ENCODE data around the gene C10orf62. TPM values are rescaled to one million over a fixed set of nuclear protein-coding genes. Genes with fewer than 3 reads are reported as not detected.

Gene C10orf62
- total RNA-seq, 3 donors from 2014 or later = not detected

- Histone ChIP-seq H3K9me3 (no peaks in the 10 kb centered on the region), H3K36me3 (ENCODE audit: low read depth) (no peaks in the 10 kb centered on the region), H3K4me1 (ENCODE audit: low read depth) (no peaks in the 10 kb centered on the region), H3K4me3 (no peak overlapping the region)
- intact Hi-C loops (cut with DNase I, micrococcal nuclease) = no loop called here
- ATAC-seq = no peak
- no peak for DNase-seq
- TF ChIP-seq CTCF (IDR thresholded peaks at IDR 0.05) = no peak
These were observed 4.6 kb upstream of the C10orf62 start for GRCh38 chr10:97584798-97585438.

- no peak for ATAC-seq
These were observed 4.1 kb upstream of the C10orf62 start for GRCh38 chr10:97585439-97585811.

GRCh38 chr10:97587183-97587582 lies 2.3 kb upstream of the C10orf62 start:
- intact Hi-C loops (cut with DNase I, micrococcal nuclease) = no loop called here

More at GRCh38 chr10:97585439-97585811, 4.1 kb upstream of the C10orf62 start:
- Histone ChIP-seq H3K36me3 (ENCODE audit: low read depth) (no peaks in the 10 kb centered on the region), H3K9me3 (no peaks in the 10 kb centered on the region), H3K4me1 (ENCODE audit: low read depth) (no peaks in the 10 kb centered on the region), H3K4me3 (no peak overlapping the region)
- no peak for DNase-seq
- no peak for TF ChIP-seq CTCF (IDR thresholded peaks at IDR 0.05)
- intact Hi-C loops (cut with DNase I, micrococcal nuclease) = no loop called here

GRCh38 chr10:97590082-97590747 lies 694 bp downstream of the C10orf62 start:
- TF ChIP-seq CTCF (IDR thresholded peaks at IDR 0.05) = no peak
- Histone ChIP-seq H3K4me1 (ENCODE audit: low read depth) (no peaks in the 10 kb centered on the region), H3K9me3 (no peaks in the 10 kb centered on the region), H3K36me3 (ENCODE audit: low read depth) (no peaks in the 10 kb centered on the region), H3K4me3 (no peak overlapping the region)
- intact Hi-C loops (cut with DNase I, micrococcal nuclease) = no loop called here
- DNase-seq (no peak), ATAC-seq (no peak)

More at GRCh38 chr10:97587183-97587582, 2.3 kb upstream of the C10orf62 start:
- TF ChIP-seq CTCF (IDR thresholded peaks at IDR 0.05) = no peak
- no peaks in the 10 kb centered on the region for H3K36me3 ChIP-seq (ENCODE audit: low read depth)
- H3K4me3 ChIP-seq = no peak overlapping the region
- no peak for DNase-seq
- H3K9me3 ChIP-seq = no peaks in the 10 kb centered on the region
- no peaks in the 10 kb centered on the region for H3K4me1 ChIP-seq (ENCODE audit: low read depth)
- ATAC-seq = no peak

GRCh38 chr10:97590748-97591495 lies 1.4 kb downstream of the C10orf62 start:
- DNase-seq = no peak
- H3K4me3 ChIP-seq = no peak overlapping the region
- no peak for TF ChIP-seq CTCF (IDR thresholded peaks at IDR 0.05)
- no peak for ATAC-seq
- H3K36me3 ChIP-seq (ENCODE audit: low read depth) = no peaks in the 10 kb centered on the region
- intact Hi-C loops (cut with DNase I, micrococcal nuclease) = no loop called here
- no peaks in the 10 kb centered on the region for H3K4me1 ChIP-seq (ENCODE audit: low read depth)
- H3K9me3 ChIP-seq = no peaks in the 10 kb centered on the region
